ENCODE measurements around the gene TRIML1. TPM values are rescaled to one million over a fixed set of nuclear protein-coding genes. Genes with fewer than 3 reads are reported as not detected.

Gene TRIML1
- total and polyA plus RNA-seq, 12 donors, result not detected

DNA sequence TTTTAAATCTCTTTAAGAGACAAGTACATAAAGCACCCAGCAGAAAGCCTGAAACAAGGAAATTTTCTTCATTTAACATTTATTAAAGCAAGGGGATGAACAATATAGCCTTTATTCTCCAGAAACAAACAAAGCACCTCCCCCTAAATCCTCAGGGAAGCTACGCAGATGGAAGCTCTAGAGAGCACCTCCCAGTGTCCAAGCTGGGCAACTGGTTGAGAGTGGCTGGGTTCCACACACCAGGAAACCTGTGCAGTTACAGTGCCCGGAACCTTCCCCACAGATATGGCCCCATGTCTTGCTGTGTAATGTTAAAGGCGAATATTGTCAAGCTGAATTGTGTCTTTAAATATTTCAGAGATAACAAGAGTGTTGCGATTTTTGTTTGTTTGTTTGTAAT, 8.9 kb upstream of the TRIML1 start:
- TF ChIP-seq CTCF (IDR thresholded peaks at IDR 0.05), result no peak
- no peaks in the 10 kb centered on the region for H3K9me3 ChIP-seq
- ATAC-seq (no peak), DNase-seq (no peak)
- H3K36me3 ChIP-seq, result no peaks in the 10 kb centered on the region
- 79 to 85% methylated on average over 4 of the region's 4 CpGs for WGBS, 2 donors
- H3K4me1 ChIP-seq, result no peaks in the 10 kb centered on the region
- intact Hi-C loops (cut with DNase I), result no loop called here
- no peaks in the 10 kb centered on the region for H3K27me3 ChIP-seq
- H3K27ac ChIP-seq, result no peak overlapping the region
- no peak overlapping the region for H3K4me3 ChIP-seq

- intact Hi-C loops (cut with DNase I), result no loop called here
- TF ChIP-seq CTCF (IDR thresholded peaks at IDR 0.05), result no peak
Observed at GRCh38 chr4:188132232-188132631, 7.0 kb upstream of the TRIML1 start.

GRCh38 chr4:188138227-188138626, 1.0 kb upstream of the TRIML1 start:
- intact Hi-C loops (cut with DNase I), result no loop called here
- peaks cover 0 to 6% (median 0%) of the 10 kb centered on the region in 7 donors for H3K27me3 ChIP-seq
- no peaks in the 10 kb centered on the region for H3K9me3 ChIP-seq
- no peak overlapping the region for H3K27ac ChIP-seq
- WGBS, 2 donors, result 33 to 60% methylated on average over 10 of the region's 10 CpGs
- no peaks in the 10 kb centered on the region for H3K4me1 ChIP-seq
- DNase-seq (no peak), ATAC-seq (no peak)
- H3K36me3 ChIP-seq, result no peaks in the 10 kb centered on the region
- no peak for TF ChIP-seq CTCF (IDR thresholded peaks at IDR 0.05)
- H3K4me3 ChIP-seq, result no peak overlapping the region

More at GRCh38 chr4:188132232-188132631, 7.0 kb upstream of the TRIML1 start:
- no peak for DNase-seq
- 76 to 100% methylated on average over 5 of the region's 5 CpGs for WGBS, 2 donors
- Histone ChIP-seq H3K27me3 (no peaks in the 10 kb centered on the region), H3K4me1 (no peaks in the 10 kb centered on the region), H3K4me3 (no peak overlapping the region), H3K36me3 (no peaks in the 10 kb centered on the region), H3K27ac (no peak overlapping the region), H3K9me3 (no peaks in the 10 kb centered on the region)
- no peak for ATAC-seq

- intact Hi-C loops (cut with DNase I), result no loop called here
- H3K4me3 ChIP-seq, result no peak overlapping the region
Observed at GRCh38 chr4:188139671-188140070, 430 bp downstream of the TRIML1 start.

More at GRCh38 chr4:188139671-188140070, 430 bp downstream of the TRIML1 start:
- peaks cover 0 to 6% (median 0%) of the 10 kb centered on the region in 7 donors for H3K27me3 ChIP-seq
- no peak overlapping the region for H3K27ac ChIP-seq
- WGBS, 2 donors, result 85 to 92% methylated on average over 19 of the region's 19 CpGs
- no peaks in the 10 kb centered on the region for H3K36me3 ChIP-seq
- DNase-seq, result no peak
- peaks cover 0 to 2% (median 0%) of the 10 kb centered on the region in 11 donors for H3K9me3 ChIP-seq
- ATAC-seq, result no peak
- no peak for TF ChIP-seq CTCF (IDR thresholded peaks at IDR 0.05)
- no peaks in the 10 kb centered on the region for H3K4me1 ChIP-seq
